ENCODE results near the gene FAM237B. TPM values are rescaled to one million over a fixed set of nuclear protein-coding genes. Genes with fewer than 3 reads are reported as not detected.
"Not testable (repeated sequence)": the region's sequence is repeated elsewhere in the genome, so short reads cannot be mapped to it uniquely, and the experiment has no call there.

FAM237B gene
- total and polyA plus RNA-seq, 2 of the 8 experiments (the other 6 are each of a cell fraction or from before 2014, with no cell fraction given) = not detected

DNA sequence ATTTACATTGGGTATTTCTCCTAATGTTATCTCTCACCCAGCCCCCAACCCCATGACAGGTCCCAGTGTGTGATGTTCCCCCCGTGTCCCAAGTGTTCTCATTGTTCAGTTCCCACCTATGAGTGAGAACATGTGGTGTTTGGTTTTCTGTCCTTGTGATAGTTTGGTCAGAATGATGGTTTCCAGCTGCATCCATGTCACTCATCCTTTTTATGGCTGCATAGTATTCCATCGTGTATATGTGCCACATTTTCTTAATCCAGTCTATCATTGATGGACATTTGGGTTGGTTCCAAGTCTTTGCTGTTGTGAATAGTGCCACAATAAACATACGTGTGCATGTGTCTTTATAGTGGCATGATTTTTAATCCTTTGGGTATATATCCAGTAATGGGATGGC is 28.9 kb upstream of the FAM237B start:
- 83% methylated on average over 3 of the region's 3 CpGs; no CpG with 5 or more reads in 1 of the 2 experiments for WGBS, 2 experiments (ENCODE audit: extremely low coverage in 1 of 2, insufficient coverage in 1 of 2, insufficient read length in 1 of 2, insufficient replicate concordance in 2 of 2, low coverage in 1 of 2, low lambda C conversion rate in 2 of 2, missing lambda C conversion rate in 1 of 2)
- CTCF ChIA-PET (ENCODE audit: partially characterized antibody) = not testable (repeated sequence)

More for the DNA sequence above, 28.9 kb upstream of the FAM237B start:
- H3K23me2 ChIP-seq (ENCODE audit: low read depth, low read length); H2AFZ ChIP-seq (ENCODE audit: low read length); H3K79me1 ChIP-seq (ENCODE audit: low read depth, low read length); POLR2A ChIA-PET (ENCODE audit: partially characterized antibody); H3K18ac ChIP-seq (ENCODE audit: extremely low read depth, low read length); H3K4me3 ChIP-seq (ENCODE audit: extremely low read depth in 1 of 4, insufficient read depth in 2 of 4, low read depth in 3 of 4, low read length in 4 of 4); DNase-seq (ENCODE audit: low read depth in 1 of 2, low spot score in 2 of 2); H3K23ac ChIP-seq (ENCODE audit: insufficient read length); H4K91ac ChIP-seq (replicated peaks; ENCODE audit: insufficient read length, low read length); H2BK12ac ChIP-seq (ENCODE audit: low read depth, low read length); H4K8ac ChIP-seq (ENCODE audit: extremely low read depth, insufficient read depth, low read length); H3K27me3 ChIP-seq (replicated peaks in 1 of 4; ENCODE audit: control insufficient read depth in 3 of 4, extremely low read depth in 1 of 4, insufficient read depth in 3 of 4, low read length in 3 of 4); H2BK120ac ChIP-seq (replicated peaks; ENCODE audit: low read depth, low read length); H2BK20ac ChIP-seq (ENCODE audit: low read length); H3K27ac ChIP-seq (ENCODE audit: low read depth, low read length); H3K36me3 ChIP-seq (ENCODE audit: control insufficient read depth in 2 of 4, insufficient read depth in 4 of 4, low read length in 3 of 4); H3K4ac ChIP-seq (replicated peaks; ENCODE audit: insufficient read length, low read depth, low read length); H4K20me1 ChIP-seq (replicated peaks in 1 of 2; ENCODE audit: control insufficient read depth in 1 of 2, insufficient read depth in 2 of 2, low read length in 2 of 2); H3K14ac ChIP-seq (ENCODE audit: insufficient read length); H2BK5ac ChIP-seq (ENCODE audit: low read depth, low read length); H3K4me2 ChIP-seq (ENCODE audit: insufficient read depth in 1 of 2, low read depth in 2 of 2, low read length in 2 of 2); H3K56ac ChIP-seq (replicated peaks; ENCODE audit: insufficient read length, low read depth, low read length); H4K5ac ChIP-seq (ENCODE audit: insufficient read length, low read depth, low read length); H3K9me3 ChIP-seq (ENCODE audit: insufficient read depth in 2 of 2, low read depth in 1 of 2, low read length in 1 of 2); FAIRE-seq; H2BK15ac ChIP-seq (ENCODE audit: low read length); H3K9ac ChIP-seq (replicated peaks in 1 of 4; ENCODE audit: extremely low read depth in 1 of 4, low read depth in 3 of 4, low read length in 3 of 4); H3K4me1 ChIP-seq (replicated peaks in 1 of 4; ENCODE audit: control insufficient read depth in 3 of 4, insufficient read depth in 4 of 4, low read length in 3 of 4); H2AK5ac ChIP-seq (ENCODE audit: low read depth, low read length): not testable (repeated sequence)
- H3K79me2 ChIP-seq (ENCODE audit: control insufficient read depth in 1 of 2, insufficient read depth in 2 of 2, low read length in 2 of 2) = peaks cover 4 to 43% of the 10 kb centered on the region in 2 experiments; a peak in 3 of 4 replicates
